Activated CD4-positive, alpha-beta T cell treated with anti-CD3 and anti-CD28 coated beads for 1 hour (primary cell): ENCODE measurements around the gene RNF223.
"Not testable (repeated sequence)": the region's sequence is repeated elsewhere in the genome, so short reads cannot be mapped to it uniquely, and the experiment has no call there.

Source experiments
- DNase-seq: peaks from one replicate; pipeline ENCODE4 v3.0.0-alpha.2; 2020

RNF223 gene

DNA sequence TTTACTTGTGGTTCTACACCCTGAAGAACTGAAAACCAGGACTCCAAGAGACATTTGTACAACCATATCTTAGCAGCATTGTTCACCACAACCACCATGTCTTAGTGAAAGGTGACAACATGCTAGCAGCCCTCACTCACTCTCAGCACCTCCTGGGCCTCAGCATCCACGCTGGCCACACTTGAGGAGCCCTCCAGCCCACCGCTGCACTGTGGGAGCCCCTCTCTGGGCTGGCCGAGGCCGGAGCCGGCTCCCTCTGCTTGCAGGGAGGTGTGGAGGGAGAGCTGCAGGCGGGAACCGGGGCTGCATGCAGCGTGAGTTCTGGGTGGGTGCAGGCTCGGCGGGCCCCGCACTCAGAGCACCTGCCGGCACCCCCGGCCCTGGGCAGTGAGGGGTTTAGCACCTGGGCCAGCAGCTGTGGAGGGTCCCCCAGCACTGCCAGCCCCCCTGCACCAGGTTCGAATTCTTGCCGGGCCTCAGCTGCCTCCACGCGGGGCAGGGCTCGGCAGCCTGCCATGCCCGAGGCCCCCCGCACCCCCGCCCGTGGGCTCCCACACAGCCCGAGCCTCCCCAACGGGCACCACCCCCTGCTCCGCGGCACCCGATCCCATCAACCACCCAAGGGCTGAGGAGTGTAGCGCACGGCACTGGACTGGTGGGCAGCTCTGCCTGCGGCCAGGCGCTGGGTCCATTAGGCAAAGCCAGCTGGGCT, 32.6 kb upstream of the RNF223 start:
- DNase-seq = no peak

DNA sequence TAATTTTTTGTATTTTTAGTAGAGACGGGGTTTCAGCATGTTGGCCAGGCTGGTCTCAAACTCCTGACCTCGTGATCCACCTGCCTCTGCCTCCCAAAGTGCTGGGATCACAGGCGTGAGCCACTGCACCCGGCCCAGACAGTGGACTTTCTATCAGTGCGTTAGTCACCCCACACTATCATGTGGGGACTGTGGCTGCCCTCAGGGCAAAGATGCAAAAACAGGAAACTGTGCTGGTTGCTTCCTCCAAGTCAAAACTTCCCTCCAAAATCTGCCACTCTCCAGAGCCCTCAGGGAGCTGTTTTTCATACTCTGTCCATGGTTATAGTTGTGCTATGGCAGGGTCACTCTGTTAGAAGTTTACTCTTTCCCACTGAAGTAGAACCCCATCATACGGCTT, 30.0 kb upstream of the RNF223 start:
- not testable (repeated sequence) for DNase-seq

DNA sequence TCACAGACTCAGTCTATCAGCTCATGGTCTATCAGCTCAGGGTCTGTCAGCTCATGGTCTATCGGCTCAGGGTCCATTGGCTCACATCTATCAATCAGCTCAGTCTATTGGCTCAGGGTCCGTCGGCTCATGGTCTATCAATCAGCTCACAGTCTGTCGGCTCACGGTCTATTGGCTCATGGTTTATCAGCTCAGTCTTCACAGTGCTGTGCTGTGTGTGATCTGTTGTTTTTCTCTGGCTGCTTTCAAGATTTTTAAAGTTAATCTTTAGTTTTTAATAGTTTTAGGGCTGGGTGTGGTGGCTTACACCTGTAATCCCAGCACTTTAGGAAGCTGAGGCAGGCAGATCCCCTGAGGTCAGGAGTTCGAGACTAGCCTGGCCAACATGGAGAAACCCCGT, 27.4 kb upstream of the RNF223 start:
- DNase-seq = no peak

DNA sequence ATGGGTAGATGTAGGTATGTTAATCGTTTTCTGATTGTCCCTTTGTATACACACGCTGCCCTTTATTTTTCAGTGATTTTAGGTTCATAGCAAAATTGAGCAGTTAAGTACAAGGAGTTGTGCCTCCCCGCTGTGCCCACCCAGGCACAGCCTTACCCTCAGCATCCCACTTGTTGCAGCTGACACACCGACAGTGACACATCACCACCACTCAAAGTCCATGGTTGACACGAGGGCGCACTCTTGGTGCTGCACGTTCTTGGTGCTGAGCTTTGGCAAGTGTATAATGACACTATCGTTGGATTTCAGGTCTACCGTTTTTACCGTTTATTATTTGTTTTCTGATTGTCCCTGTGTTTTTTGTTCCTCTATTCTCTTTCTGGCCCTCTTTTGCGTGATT, 26.2 kb upstream of the RNF223 start:
- DNase-seq = no peak

- DNase-seq = no peak
Observed at GRCh38 chr1:1099506-1100183, 25.5 kb upstream of the RNF223 start.

- no peak for DNase-seq
Observed at GRCh38 chr1:1098681-1099421, 24.7 kb upstream of the RNF223 start.

DNA sequence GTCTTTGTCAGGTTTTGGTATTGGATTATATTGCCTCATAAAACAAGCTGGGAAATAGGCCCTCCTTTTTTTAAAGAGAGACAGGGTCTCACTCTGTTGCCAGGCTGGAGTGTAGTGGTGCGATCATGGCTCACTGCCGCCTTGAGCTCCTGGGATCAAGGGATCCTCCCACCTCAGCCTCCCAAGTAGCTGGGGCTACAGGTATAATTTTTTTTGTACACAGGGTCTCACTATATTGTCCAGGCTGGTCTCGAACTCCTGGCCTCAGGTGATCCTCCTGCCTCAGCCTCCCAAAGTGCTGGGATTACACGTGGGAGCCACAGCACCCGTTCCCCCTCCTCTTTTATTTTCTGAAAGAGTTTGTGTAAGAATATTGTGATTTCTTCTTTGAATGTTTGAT, 22.0 kb upstream of the RNF223 start:
- DNase-seq = not testable (repeated sequence)

DNA sequence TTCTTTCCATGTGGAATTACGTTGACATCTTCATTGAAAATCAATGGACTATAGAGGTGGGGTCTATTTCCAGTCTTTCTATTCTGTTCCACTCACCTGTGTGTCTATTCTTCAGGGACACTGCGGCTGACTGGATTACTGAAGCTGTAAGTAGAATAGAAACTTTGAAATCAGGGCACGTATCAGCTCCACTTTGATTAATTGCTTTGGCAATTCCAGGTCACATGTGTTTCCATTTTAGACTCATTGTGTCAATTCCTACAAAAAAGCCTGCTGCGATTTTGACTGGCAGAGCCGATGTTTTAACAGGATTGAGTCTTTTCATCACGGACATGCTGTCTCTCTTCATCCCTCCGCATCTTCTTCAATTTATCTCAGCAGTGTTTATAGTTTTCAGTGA, 20.9 kb upstream of the RNF223 start:
- no peak for DNase-seq

DNA sequence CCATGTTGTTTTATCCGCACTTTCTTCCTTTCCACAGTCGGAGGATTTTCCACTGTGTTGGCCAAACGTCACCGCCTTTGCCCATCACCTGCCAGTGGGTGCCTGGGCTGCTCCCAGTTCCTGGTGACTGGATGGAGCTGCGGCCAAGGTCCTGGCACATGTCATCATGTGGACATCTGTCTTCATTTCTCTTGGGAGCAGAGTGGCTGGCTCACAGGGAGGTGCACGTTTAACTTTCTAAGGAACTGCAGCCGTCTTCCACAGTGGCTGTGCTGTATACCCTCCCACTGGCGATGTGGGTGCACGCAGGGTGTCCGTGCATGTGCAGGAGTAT, 19.5 kb upstream of the RNF223 start:
- no peak for DNase-seq

DNA sequence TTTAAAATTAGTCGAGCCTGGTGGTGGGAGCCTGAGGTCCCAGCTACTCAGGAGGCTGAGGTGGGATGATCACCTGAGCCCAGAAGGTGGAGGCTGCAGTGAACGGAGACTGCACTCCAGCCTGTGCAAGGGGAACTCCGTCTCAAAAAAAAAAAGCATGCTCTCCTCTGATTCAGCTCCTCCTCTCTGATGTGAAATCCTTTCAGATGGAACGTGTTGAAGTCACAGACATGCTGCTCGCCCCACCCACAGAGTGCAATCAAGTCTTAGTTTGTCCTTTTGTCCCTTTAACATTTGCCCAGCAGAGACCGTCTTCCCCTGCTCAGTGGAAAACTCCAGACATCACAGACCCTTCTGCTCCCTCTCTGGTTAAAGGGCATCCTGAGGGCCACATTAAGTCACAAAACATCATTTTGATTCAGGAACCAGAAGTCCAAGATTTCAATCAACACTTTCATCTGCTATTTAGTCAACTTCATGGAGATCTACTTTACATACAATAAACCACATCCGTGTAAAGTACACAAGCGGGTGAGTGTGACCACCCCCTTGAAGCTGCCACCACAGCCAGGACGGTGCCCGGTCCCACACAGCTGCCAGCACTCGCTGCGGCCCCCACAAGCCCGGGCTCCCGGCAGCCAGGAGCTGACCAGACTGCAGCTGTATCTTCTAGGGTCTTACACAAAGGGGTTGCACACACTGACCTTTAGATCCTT, 18.9 kb upstream of the RNF223 start:
- DNase-seq = no peak

DNA sequence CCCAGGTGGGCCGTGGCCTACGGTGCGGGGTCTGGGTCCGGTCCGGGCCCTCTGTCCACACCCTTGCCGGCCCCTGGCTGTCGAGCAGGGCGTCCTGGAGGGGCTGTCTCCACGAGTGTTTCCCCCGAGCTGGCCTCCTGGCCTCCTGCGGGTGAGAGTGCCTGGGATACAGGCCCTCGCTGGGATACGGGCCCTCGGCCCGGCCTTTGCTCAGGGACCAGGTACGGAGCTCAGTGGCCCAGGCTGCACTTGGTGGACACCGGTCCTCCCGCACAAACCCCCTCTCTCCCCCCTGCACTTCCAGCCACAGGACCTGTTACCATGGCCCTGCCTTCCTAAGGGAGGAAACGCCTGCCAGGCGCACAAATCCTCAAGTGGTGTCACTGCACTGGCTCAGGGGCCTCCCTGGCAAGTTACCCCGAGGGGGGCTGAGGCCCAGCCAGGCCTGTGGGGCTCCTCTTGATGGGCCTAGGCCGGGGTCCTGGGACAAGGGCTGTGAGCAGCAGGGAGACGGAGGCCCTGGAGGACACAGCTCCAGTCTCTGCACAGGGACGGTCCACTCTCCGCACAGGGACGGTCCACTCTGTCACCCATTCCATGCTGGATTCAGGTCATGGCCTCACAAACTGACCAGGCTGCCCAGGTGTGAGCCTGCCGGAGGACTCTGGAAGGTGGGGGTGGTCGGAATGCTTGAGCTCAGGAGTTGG, 18.2 kb upstream of the RNF223 start:
- no peak for DNase-seq

GRCh38 chr1:1091344-1092148, 17.4 kb upstream of the RNF223 start:
- no peak for DNase-seq

DNA sequence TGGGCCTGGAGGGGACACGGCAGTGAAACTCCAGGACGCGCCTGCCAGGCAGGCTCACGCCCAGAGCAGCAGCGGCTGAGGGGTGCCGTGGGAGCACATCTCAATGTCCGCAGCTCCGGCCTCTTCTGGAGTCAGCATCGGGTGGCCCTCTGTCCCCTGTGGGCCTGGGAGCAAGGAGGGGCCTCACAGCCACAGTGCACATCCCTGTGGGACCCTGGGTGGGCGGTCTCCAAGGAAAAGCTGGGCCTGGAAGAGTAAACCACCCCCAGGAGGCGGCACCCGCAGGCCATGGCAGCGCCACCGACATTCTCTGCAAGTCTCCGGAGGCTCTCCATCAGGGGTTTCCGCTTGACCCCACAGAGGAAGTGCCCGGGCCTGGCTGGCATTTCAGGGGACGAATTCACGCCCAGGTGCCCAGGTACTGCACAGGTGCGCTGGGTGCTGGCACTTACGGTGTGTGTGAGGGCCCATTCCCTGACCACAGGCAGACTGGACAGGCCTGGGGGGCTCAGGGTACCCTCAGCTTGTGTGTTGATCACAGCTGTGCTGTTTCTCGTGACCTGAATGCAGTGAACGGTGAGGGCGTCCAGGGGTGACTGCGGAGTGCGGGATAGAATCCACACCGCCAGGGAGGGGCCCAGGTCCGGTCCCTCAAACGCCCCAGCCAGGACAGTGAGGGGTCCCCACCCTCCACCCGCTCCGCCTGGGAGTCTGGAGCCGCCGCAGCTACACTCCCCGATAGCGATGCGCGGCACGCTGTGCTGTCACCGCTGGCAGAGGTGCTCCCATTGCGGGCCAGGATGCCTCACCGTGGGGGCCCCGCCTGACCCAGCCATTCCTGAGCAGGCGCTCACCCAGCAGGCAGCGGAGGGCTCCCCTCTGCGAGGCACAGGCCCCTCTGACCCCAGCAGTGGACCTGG, 16.6 kb upstream of the RNF223 start:
- no peak for DNase-seq

- no peak for DNase-seq
Observed at GRCh38 chr1:1089731-1090423, 15.8 kb upstream of the RNF223 start.

- DNase-seq = no peak
Observed at GRCh38 chr1:1088801-1089680, 14.9 kb upstream of the RNF223 start.

- no peak for DNase-seq
Observed at GRCh38 chr1:1088029-1088800, 14.1 kb upstream of the RNF223 start.

- DNase-seq = no peak
Observed at GRCh38 chr1:1087351-1088028, 13.4 kb upstream of the RNF223 start.

GRCh38 chr1:1086911-1087341, 12.8 kb upstream of the RNF223 start:
- no peak for DNase-seq
